Measurements from ENCODE around the gene SETD5.
A peak's percentile ranks its signal among the peaks of the same experiment; 100 is the strongest.

SETD5 gene

GRCh38 chr3:9412293-9412692 lies 14.9 kb downstream of the SETD5 start:
- no peak for DNase-seq

GRCh38 chr3:9414826-9415225 lies 17.4 kb downstream of the SETD5 start:
- DNase-seq, result no peak

- no peak for DNase-seq
Observed at GRCh38 chr3:9415485-9416138, 18.2 kb downstream of the SETD5 start.

- DNase-seq, result no peak
Observed at GRCh38 chr3:9416139-9416780, 18.8 kb downstream of the SETD5 start.

GRCh38 chr3:9420850-9421549 lies 23.6 kb downstream of the SETD5 start:
- no peak for DNase-seq

GRCh38 chr3:9422712-9423424 lies 25.5 kb downstream of the SETD5 start:
- DNase-seq, result no peak

- DNase-seq, result no peak
Observed at GRCh38 chr3:9428411-9428810, 31.0 kb downstream of the SETD5 start.

GRCh38 chr3:9430733-9431132 lies 33.3 kb downstream of the SETD5 start:
- no peak for DNase-seq

- DNase-seq, result no peak
Observed at GRCh38 chr3:9433627-9434521, 36.5 kb downstream of the SETD5 start.

GRCh38 chr3:9435316-9435715 lies 37.9 kb downstream of the SETD5 start:
- no peak for DNase-seq

- no peak for DNase-seq
Observed at GRCh38 chr3:9439331-9439730, 41.9 kb downstream of the SETD5 start.

- DNase-seq, result no peak
Observed at GRCh38 chr3:9441501-9442221, 44.2 kb downstream of the SETD5 start.

GRCh38 chr3:9448071-9448470 lies 50.7 kb downstream of the SETD5 start:
- DNase-seq, result no peak

GRCh38 chr3:9448643-9449042 lies 51.2 kb downstream of the SETD5 start:
- DNase-seq, result no peak

GRCh38 chr3:9450126-9450525 lies 52.7 kb downstream of the SETD5 start:
- DNase-seq, result no peak

- no peak for DNase-seq
Observed at GRCh38 chr3:9450991-9451390, 53.6 kb downstream of the SETD5 start.

- DNase-seq, result no peak
Observed at GRCh38 chr3:9452417-9452816, 55.0 kb downstream of the SETD5 start.

GRCh38 chr3:9455596-9456131 lies 58.2 kb downstream of the SETD5 start:
- no peak for DNase-seq

GRCh38 chr3:9467451-9467850 lies 70.0 kb downstream of the SETD5 start:
- DNase-seq, result no peak

GRCh38 chr3:9468460-9468859 lies 71.0 kb downstream of the SETD5 start:
- peak; percentile 8 for DNase-seq

- DNase-seq, result no peak
Observed at GRCh38 chr3:9469986-9470385, 72.6 kb downstream of the SETD5 start.

All from stimulated activated CD4-positive, alpha-beta T cell treated with anti-CD3 and anti-CD28 coated beads, Interleukin-4, amount 100 ng/mL, for 1 hour (primary cell).